ENCODE data around the gene MAPKAP1.
A peak's percentile ranks its signal among the peaks of the same experiment; 100 is the strongest.

The MAPKAP1 gene

GRCh38 chr9:125426926-125427325 is 280.1 kb downstream of the MAPKAP1 start:
- DNase-seq = no peak

- DNase-seq = no peak
Measured at GRCh38 chr9:125425901-125426515, 281.0 kb downstream of the MAPKAP1 start.

GRCh38 chr9:125425170-125425897 is 281.7 kb downstream of the MAPKAP1 start:
- DNase-seq = no peak

GRCh38 chr9:125423964-125424363 is 283.0 kb downstream of the MAPKAP1 start:
- no peak for DNase-seq

GRCh38 chr9:125422853-125423252 is 284.2 kb downstream of the MAPKAP1 start:
- DNase-seq = no peak

GRCh38 chr9:125421591-125422181 is 285.3 kb downstream of the MAPKAP1 start:
- DNase-seq = no peak

GRCh38 chr9:125421166-125421565 is 285.8 kb downstream of the MAPKAP1 start:
- no peak for DNase-seq

DNA sequence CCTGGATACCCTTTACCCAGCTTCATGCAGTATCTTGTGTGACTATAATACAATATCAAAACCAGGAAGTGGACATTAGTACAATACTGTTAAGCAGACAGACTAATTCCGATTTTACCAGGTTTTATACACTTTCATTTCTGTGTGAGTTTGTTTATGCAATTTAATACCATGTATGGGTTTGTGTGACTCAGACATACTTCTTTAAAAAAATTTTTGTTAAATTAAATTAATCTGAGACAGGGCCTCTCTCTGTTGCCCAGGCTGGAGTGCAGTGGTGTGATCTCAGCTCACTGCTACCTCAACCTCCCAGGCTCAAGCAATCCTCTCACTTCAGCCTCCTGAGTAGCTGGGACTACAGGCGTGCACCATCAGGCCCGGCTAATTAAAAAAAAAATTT is 288.6 kb downstream of the MAPKAP1 start:
- DNase-seq = no peak

DNA sequence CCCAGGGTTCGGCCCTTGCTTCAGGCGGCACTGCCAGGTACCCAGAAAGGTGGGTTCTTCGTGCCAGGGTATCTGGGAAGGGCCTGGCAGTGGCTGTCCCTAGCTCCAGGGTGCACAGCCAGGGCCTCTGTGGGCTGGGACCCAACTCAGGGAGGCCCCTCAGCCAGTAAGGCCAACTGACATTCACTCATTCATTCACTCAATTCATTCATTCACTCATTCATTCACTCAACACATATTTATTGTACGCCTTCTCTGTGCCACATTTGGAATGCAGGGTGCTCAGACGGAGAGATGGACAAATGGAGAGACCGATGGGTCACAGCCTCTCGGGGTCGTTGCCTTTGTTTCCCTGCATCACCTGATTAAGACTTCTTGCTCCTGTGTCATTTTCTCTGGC is 290.5 kb downstream of the MAPKAP1 start:
- DNase-seq = no peak

DNA sequence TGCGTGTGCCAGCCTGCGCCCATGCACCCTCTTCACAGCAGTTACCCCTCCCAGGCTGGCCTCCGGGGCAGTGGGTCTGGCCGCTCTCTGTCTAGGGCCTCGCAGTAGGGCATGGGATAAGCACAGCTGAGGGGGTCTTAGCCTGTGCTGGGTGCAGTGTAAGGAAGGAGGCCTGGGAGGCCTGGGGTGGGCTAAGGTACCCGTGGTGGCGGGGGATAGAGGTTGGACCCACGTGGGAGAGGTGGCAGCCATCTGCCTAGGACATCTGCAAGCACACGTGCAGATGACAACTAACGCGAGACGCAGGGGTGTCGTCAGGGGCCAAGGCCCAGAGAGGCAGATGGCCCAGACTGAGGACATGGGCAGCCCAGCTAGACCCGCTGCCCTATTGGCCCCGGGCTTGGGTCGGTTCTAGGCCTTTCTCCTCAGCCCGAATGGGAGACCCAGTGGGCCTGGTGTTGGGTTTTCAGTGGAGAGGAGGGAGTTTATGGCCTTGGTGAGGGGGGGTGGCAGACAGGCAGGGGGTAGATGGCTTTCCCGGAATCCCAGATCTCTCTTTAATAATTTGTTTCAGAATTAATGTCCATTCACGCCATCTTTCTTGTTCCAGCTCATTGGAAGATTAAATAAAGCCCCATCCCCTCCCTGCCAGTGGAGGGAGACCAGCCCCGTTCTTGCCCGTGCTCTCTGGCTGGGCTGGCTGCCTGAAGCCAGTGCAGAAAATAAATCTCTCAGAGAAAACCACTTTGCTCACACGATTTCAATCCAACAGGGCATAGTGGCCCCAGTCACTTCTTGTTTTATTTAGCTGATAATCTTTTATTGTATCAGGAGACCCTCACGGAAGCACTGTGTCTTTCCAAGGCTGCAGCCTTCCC is 291.2 kb downstream of the MAPKAP1 start:
- DNase-seq = no peak

DNA sequence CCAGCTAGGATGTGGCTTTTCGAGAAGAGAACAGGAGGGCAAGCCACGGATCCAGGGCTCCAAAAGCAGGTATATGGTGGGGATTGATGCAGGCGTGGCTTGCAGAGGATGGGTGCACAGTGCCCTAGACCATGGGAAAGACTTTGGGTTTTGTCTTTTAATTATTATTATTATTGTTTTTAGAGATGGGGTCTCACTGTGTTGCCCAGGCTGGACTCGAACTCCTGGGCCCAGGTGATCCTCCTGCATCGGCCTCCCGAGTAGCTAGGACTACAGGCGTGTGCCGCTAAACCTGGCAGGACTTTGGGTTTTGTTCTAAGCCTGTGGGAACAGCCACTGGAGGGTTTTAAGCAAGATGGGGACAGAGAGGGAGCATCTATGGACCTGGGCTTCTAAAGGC is 293.4 kb downstream of the MAPKAP1 start:
- DNase-seq = no peak

GRCh38 chr9:125412166-125412565 is 294.8 kb downstream of the MAPKAP1 start:
- no peak for DNase-seq

GRCh38 chr9:125411171-125411756 is 295.7 kb downstream of the MAPKAP1 start:
- DNase-seq = no peak

DNA sequence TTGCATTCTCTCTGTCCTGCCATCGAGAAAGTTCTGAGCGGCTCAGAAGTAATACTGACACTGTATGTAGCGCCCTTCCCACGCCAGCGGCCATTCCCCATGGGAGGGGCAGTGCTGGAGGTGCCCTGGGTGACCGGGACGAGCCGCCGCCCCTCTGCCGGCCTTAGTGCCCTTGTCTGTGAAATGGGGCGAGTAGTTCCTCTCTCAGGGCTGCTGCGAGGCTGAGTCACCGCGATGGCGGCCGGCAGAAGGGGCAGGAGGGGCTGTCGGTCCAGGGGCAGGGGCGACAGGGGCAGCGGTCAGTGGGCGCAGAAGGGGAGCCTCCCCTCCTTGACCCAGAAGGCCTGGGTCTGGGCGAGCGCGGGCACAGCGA is 296.5 kb downstream of the MAPKAP1 start:
- DNase-seq = no peak

DNA sequence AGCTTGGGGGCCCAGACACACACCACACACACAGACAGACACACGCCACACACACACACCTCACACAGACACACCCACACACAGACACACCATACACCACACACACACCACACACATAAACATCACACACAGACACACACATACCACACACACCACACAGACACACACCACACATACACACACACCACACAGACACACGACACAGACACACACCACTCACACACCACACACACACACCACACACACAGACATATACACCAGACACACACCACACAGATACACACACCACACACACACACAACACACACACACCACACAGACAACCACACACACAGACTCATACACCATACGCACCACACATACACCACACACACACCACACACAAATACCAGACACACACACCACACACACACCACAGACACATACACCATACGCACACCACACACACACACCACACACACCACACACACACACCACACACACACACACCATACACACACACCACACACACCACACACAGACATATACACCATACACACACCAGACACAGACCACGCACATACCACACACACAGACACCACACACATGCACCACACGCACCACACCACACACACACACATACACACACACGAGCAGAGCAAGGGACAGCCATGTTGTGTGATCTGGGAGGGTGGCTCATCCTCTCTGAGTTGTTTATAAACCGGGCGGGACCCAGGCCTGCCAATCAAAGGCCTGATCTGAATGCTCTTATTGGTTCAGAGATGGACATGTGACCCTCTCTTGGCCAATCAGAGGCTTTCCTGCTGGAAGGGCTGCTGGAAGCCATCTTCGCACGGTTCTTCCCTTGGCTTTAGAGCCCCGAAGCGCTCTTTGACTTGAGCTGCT is 297.1 kb downstream of the MAPKAP1 start:
- DNase-seq = peak in 1 of 2 experiments; percentile 43

GRCh38 chr9:125409217-125409636 is 297.8 kb downstream of the MAPKAP1 start:
- no peak for DNase-seq

GRCh38 chr9:125407974-125408900 is 298.8 kb downstream of the MAPKAP1 start:
- peak; percentile 31 to 63 for DNase-seq

- DNase-seq = no peak
Measured at GRCh38 chr9:125407432-125407973, 299.5 kb downstream of the MAPKAP1 start.

- DNase-seq = no peak
Measured at GRCh38 chr9:125406810-125407087, 300.3 kb downstream of the MAPKAP1 start.

GRCh38 chr9:125405938-125406809 is 300.8 kb downstream of the MAPKAP1 start:
- DNase-seq = no peak
